Calu3 (cell line): Measurements from ENCODE around the gene MRPS25. TPM values are rescaled to one million over a fixed set of nuclear protein-coding genes. Genes with fewer than 3 reads are reported as not detected.

Source experiments
- BruUV-seq: library from RNA; stranded (reverse); fragments of 400-500 nt; replicated peaks from 2 replicates; lab custom pipeline; 2021; lab: Mats Ljungman, UMichigan
- CTCF ChIA-PET: fragments of 300-600 bp; sonication (Branson Sonifier 250); formaldehyde crosslinking; loops from one replicate; lab custom pipeline; 2022; ENCODE audit warnings: antibody characterized with exemption; lab: Charles Lee
- DNase-seq: peaks from one replicate; pipeline ENCODE4 v3.0.0; 2022
- H3K27ac Mint-ChIP-seq: one replicate; pipeline ENCODE4 v1.8.0; 2022; ENCODE audit warnings: mixed read lengths; ENCODE audit not compliant: unreplicated experiment
- H3K27me3 Mint-ChIP-seq: one replicate; pipeline ENCODE4 v1.8.0; 2022; ENCODE audit warnings: mixed read lengths; ENCODE audit not compliant: unreplicated experiment
- H3K36me3 Mint-ChIP-seq: one replicate; pipeline ENCODE4 v1.8.0; 2022; ENCODE audit warnings: mild to moderate bottlenecking, moderate library complexity, mixed read lengths; ENCODE audit not compliant: insufficient read depth, unreplicated experiment
- H3K4me1 Mint-ChIP-seq: one replicate; pipeline ENCODE4 v1.8.0; 2022; ENCODE audit warnings: mild to moderate bottlenecking, low read depth, mixed read lengths; ENCODE audit not compliant: unreplicated experiment
- H3K4me3 Mint-ChIP-seq: one replicate; pipeline ENCODE4 v1.8.0; 2022; ENCODE audit warnings: mild to moderate bottlenecking, low read depth, moderate library complexity, mixed read lengths; ENCODE audit not compliant: unreplicated experiment
- H3K9me3 Mint-ChIP-seq: one replicate; pipeline ENCODE4 v1.8.0; 2022; ENCODE audit warnings: low read depth, mixed read lengths; ENCODE audit not compliant: unreplicated experiment
- intact Hi-C: fragments of 100-400 bp; cut with micrococcal nuclease; formaldehyde crosslinking; loops from one replicate; pipeline ENCODE4 v1.10.0; 2022; ENCODE audit not compliant: unreplicated experiment
- total RNA-seq: library from RNA; stranded (reverse); gene quantifications from 2 replicates; pipeline ENCODE4 v1.2.3, GENCODE V29; 2022
- TF ChIP-seq, protein P1 (sequence below): fragments of 200-600 bp; IDR thresholded peaks from one replicate; pipeline ENCODE4 v1.8.0; 2022; ENCODE audit warnings: antibody characterized with exemption; ENCODE audit not compliant: unreplicated experiment

Gene MRPS25
- total RNA-seq, 1 experiment from 2014 or later, result 51.8 TPM

DNA sequence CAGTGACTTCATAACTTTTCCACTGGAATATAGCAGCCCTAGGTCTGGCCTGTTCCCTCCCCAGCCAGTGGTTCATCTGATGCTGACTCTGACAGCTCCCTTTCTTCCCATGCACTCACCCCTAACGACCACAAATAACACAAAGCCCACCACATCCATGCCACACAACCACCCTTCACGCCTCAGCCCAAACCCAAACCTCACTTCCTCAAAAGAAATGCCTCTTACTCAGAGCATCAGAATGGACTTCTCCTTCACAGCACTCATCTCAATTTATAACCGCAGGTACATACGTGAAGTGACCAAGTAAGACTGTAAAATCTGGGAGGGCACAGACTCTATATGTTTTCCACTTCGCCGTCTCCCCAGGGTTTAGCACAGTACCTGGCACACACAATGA is 32.8 kb upstream of the MRPS25 start:
- H3K27ac Mint-ChIP-seq, result peak overlapping the region; percentile 42
- peaks cover 19% of the 10 kb centered on the region for H3K4me1 Mint-ChIP-seq
- TF ChIP-seq, protein P1, sequence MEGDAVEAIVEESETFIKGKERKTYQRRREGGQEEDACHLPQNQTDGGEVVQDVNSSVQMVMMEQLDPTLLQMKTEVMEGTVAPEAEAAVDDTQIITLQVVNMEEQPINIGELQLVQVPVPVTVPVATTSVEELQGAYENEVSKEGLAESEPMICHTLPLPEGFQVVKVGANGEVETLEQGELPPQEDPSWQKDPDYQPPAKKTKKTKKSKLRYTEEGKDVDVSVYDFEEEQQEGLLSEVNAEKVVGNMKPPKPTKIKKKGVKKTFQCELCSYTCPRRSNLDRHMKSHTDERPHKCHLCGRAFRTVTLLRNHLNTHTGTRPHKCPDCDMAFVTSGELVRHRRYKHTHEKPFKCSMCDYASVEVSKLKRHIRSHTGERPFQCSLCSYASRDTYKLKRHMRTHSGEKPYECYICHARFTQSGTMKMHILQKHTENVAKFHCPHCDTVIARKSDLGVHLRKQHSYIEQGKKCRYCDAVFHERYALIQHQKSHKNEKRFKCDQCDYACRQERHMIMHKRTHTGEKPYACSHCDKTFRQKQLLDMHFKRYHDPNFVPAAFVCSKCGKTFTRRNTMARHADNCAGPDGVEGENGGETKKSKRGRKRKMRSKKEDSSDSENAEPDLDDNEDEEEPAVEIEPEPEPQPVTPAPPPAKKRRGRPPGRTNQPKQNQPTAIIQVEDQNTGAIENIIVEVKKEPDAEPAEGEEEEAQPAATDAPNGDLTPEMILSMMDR, result no peak
- TSS peak; percentile 31 for BruUV-seq
- H3K9me3 Mint-ChIP-seq, result no peaks in the 10 kb centered on the region
- intact Hi-C loops, result no loop called here
- no peaks in the 10 kb centered on the region for H3K27me3 Mint-ChIP-seq
- H3K36me3 Mint-ChIP-seq, result peaks cover 26% of the 10 kb centered on the region
- CTCF ChIA-PET, result interaction anchor here (1.0 kb wide), 1 partner anchor 10 kb away, joined by 3 read pairs; no protein-coding TSS in a partner anchor
- H3K4me3 Mint-ChIP-seq, result peak overlapping the region; percentile 92
- no peak for DNase-seq

DNA sequence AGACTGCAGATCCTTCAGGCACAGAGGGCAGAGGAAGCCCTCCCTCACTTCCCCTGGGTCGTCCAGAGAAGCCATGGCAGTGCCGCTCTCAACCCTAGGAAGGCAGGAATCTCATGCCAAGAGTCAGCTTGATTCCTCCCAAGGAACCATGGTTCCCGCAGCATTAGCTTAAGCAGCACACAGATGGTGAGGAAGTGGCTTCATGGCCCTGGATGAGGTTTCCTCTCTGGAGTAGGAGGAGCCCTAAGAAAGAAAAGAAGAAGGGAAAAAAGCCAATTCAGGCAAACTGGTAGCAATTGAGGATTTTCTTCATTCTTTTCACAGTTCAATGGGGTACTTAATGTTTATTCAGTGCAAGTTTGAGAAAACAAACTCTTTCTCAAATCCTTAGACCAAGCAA is 30.9 kb upstream of the MRPS25 start:
- H3K4me1 Mint-ChIP-seq, result peaks cover 9% of the 10 kb centered on the region
- no peak overlapping the region for H3K27ac Mint-ChIP-seq
- H3K4me3 Mint-ChIP-seq, result no peak overlapping the region
- DNase-seq, result no peak
- intact Hi-C loops, result no loop called here
- CTCF ChIA-PET, result no interaction called here
- H3K9me3 Mint-ChIP-seq, result no peaks in the 10 kb centered on the region
- no peaks in the 10 kb centered on the region for H3K27me3 Mint-ChIP-seq
- BruUV-seq, result no TSS peak
- peaks cover 26% of the 10 kb centered on the region for H3K36me3 Mint-ChIP-seq
- TF ChIP-seq, protein P1, result no peak

DNA sequence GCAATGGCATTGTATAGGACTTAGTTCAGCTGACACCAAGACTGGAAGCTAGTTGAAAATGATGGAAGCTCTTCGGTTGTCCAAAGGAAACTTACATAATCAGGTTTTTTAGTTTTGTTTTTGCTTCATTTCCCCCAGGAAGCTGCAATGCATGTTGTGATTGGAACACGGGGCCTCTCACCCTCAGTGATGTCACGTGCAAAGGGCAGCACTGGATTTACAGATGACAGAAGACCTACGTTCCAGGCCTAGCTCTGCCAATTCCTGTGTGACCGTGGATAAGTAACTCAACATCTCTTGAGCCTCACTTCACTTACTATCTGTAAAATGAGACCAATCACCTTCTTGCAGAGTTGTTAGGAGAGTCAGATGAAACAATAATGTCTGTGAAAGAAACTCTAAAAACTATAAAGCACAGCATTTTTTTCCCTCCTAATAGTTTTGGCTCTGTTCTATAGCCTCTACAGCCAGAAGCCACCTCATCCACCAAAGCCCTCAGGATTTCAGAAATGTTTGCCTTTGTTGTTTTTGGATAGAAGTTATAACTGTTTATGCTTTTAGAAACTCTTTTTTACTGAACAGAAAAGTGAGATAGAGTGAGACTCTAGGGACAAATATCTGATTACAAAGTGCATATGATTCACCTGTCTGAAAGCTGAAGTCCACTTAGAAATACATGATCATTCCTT is 29.2 kb upstream of the MRPS25 start:
- BruUV-seq, result no TSS peak
- Mint-ChIP-seq H3K4me3 (no peak overlapping the region), H3K9me3 (no peaks in the 10 kb centered on the region), H3K27me3 (no peaks in the 10 kb centered on the region), H3K27ac (no peak overlapping the region), H3K36me3 (peaks cover 28% of the 10 kb centered on the region), H3K4me1 (peaks cover 9% of the 10 kb centered on the region)
- TF ChIP-seq, protein P1, result no peak
- no peak for DNase-seq
- intact Hi-C loops, result no loop called here
- CTCF ChIA-PET, result no interaction called here

DNA sequence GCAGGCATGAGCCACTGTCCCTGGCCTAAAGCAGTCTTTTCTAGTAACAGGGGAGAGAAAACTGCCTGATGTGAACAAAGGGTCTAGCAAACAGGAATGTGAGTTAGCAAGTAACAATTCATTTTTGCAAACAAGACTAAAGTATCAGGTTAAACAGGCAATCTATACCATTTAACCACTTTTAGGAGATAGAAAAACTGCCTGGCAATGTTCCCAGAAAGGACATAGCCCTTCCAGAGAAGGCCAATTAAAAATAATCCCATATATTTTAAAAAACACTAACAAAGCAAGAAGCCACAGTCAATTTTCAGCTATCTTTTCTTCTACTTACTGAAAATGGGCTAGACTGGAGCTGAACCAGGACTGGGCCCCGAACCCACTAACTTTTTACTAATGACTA is 27.6 kb upstream of the MRPS25 start:
- Mint-ChIP-seq H3K4me3 (no peak overlapping the region), H3K36me3 (peaks cover 12% of the 10 kb centered on the region), H3K27ac (no peak overlapping the region), H3K27me3 (no peaks in the 10 kb centered on the region), H3K4me1 (peaks cover 3% of the 10 kb centered on the region), H3K9me3 (no peaks in the 10 kb centered on the region)
- TF ChIP-seq, protein P1, result no peak
- intact Hi-C loops, result no loop called here
- DNase-seq, result no peak
- CTCF ChIA-PET, result no interaction called here
- no TSS peak for BruUV-seq
